Measurements from ENCODE around the gene C10orf120. TPM values are rescaled to one million over a fixed set of nuclear protein-coding genes. Genes with fewer than 3 reads are reported as not detected.
A peak's percentile ranks its signal among the peaks of the same experiment; 100 is the strongest.

The C10orf120 gene
- total RNA-seq, 4 donors from 2014 or later: not detected

- no peaks in the 10 kb centered on the region for H3K9me3 ChIP-seq
- in situ Hi-C loops (cut with MboI; ENCODE audit: low pct_ligation_motif_present in 1 of 4, low pct_unique_long_range_greater_than_20kb in 1 of 4, low sequenced_read_pairs in 3 of 4): no loop called here
- H3K27ac ChIP-seq: no peak overlapping the region
- 84% methylated on average over 2 of the region's 2 CpGs; no CpG with 5 or more reads in 1 of the 2 donors for WGBS, 2 donors (ENCODE audit: low coverage in 1 of 2)
- intact Hi-C loops (cut with DNase I; ENCODE audit: low total_unique reads): no loop called here
- DNase-seq: no peak
- no peaks in the 10 kb centered on the region for H3K36me3 ChIP-seq
- peaks cover 29% of the 10 kb centered on the region for H3K27me3 ChIP-seq
- TF ChIP-seq POLR2AphosphoS5 (IDR thresholded peaks at IDR 0.05) (no peak), POLR2A (IDR thresholded peaks at IDR 0.05) (no peak), EP300 (IDR thresholded peaks at IDR 0.05; ENCODE audit: low read depth) (no peak)
- TF ChIP-seq, protein P1, sequence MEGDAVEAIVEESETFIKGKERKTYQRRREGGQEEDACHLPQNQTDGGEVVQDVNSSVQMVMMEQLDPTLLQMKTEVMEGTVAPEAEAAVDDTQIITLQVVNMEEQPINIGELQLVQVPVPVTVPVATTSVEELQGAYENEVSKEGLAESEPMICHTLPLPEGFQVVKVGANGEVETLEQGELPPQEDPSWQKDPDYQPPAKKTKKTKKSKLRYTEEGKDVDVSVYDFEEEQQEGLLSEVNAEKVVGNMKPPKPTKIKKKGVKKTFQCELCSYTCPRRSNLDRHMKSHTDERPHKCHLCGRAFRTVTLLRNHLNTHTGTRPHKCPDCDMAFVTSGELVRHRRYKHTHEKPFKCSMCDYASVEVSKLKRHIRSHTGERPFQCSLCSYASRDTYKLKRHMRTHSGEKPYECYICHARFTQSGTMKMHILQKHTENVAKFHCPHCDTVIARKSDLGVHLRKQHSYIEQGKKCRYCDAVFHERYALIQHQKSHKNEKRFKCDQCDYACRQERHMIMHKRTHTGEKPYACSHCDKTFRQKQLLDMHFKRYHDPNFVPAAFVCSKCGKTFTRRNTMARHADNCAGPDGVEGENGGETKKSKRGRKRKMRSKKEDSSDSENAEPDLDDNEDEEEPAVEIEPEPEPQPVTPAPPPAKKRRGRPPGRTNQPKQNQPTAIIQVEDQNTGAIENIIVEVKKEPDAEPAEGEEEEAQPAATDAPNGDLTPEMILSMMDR (IDR thresholded peaks at IDR 0.05): no peak
- H3K4me1 ChIP-seq: no peaks in the 10 kb centered on the region
- H3K4me3 ChIP-seq: no peak overlapping the region
Observed at GRCh38 chr10:122650331-122650730, 49.3 kb downstream of the C10orf120 start.

GRCh38 chr10:122649903-122650302 lies 49.7 kb downstream of the C10orf120 start:
- intact Hi-C loops (cut with DNase I; ENCODE audit: low total_unique reads): loop anchor here (10.0 kb wide), 1 partner anchor 55 kb away; no protein-coding TSS in a partner anchor
- WGBS, 2 donors (ENCODE audit: low coverage in 1 of 2): 80 to 100% methylated on average over 1 to 5 of the region's 5 CpGs
- in situ Hi-C loops (cut with MboI; ENCODE audit: low pct_ligation_motif_present in 1 of 4, low pct_unique_long_range_greater_than_20kb in 1 of 4, low sequenced_read_pairs in 3 of 4): no loop called here
- Histone ChIP-seq H3K27me3 (peaks cover 29% of the 10 kb centered on the region), H3K36me3 (no peaks in the 10 kb centered on the region), H3K9me3 (no peaks in the 10 kb centered on the region), H3K27ac (no peak overlapping the region), H3K4me1 (no peaks in the 10 kb centered on the region), H3K4me3 (no peak overlapping the region)
- DNase-seq: no peak
- TF ChIP-seq POLR2AphosphoS5 (IDR thresholded peaks at IDR 0.05): no peak
- no peak for TF ChIP-seq EP300 (IDR thresholded peaks at IDR 0.05; ENCODE audit: low read depth)
- TF ChIP-seq, protein P1 (IDR thresholded peaks at IDR 0.05): no peak
- no peak for TF ChIP-seq POLR2A (IDR thresholded peaks at IDR 0.05)

GRCh38 chr10:122648599-122649428 lies 50.8 kb downstream of the C10orf120 start:
- 10 to 29% methylated on average over 2 to 10 of the region's 10 CpGs for WGBS, 2 donors (ENCODE audit: low coverage in 1 of 2)
- intact Hi-C loops (cut with DNase I; ENCODE audit: low total_unique reads): loop anchor here (10.0 kb wide), 1 partner anchor 56 kb away; no protein-coding TSS in a partner anchor
- peaks cover 29% of the 10 kb centered on the region for H3K27me3 ChIP-seq
- DNase-seq: peak; percentile 41
- in situ Hi-C loops (cut with MboI; ENCODE audit: low pct_ligation_motif_present in 1 of 4, low pct_unique_long_range_greater_than_20kb in 1 of 4, low sequenced_read_pairs in 3 of 4): no loop called here
- no peak overlapping the region for H3K4me3 ChIP-seq
- no peaks in the 10 kb centered on the region for H3K4me1 ChIP-seq
- no peaks in the 10 kb centered on the region for H3K9me3 ChIP-seq
- no peak for TF ChIP-seq POLR2AphosphoS5 (IDR thresholded peaks at IDR 0.05)
- TF ChIP-seq, protein P1 (IDR thresholded peaks at IDR 0.05): peak; percentile 53 to 72 (median 65)
- no peak overlapping the region for H3K27ac ChIP-seq
- H3K36me3 ChIP-seq: no peaks in the 10 kb centered on the region

Other genes starting within 250 kb of the C10orf120 start
- not detected for gene ARMS2, start 245.2 kb downstream of the C10orf120 start, total RNA-seq
- gene HTRA1, start 238.3 kb downstream of the C10orf120 start, total RNA-seq: 100 to 1,000 TPM in 1 of 4 donors, 10 to 100 TPM in 2, 1 to 10 TPM in 1; 7.9 to 103 (median 31.2) TPM
- gene DMBT1, start 139.1 kb downstream of the C10orf120 start, total RNA-seq: 100 to 1,000 TPM in 1 of 4 donors, 10 to 100 TPM in 3; 42.2 to 124 (median 68.5) TPM
- 1 to 10 TPM in 1 of 4 donors, under 1 TPM in 1, not detected in 2; 0.41 to 1.1 TPM for gene CUZD1, start 146.0 kb upstream of the C10orf120 start, total RNA-seq
- 1 to 10 TPM in 3 of 4 donors, not detected in 1; 3.7 to 7.1 (median 4.9) TPM for gene FAM24B, start 179.7 kb upstream of the C10orf120 start, total RNA-seq
- gene FAM24A, start 210.8 kb upstream of the C10orf120 start, total RNA-seq: not detected